Skeletal muscle tissue (tissue), 4 donors: Measurements from ENCODE around the gene SLCO1A2. TPM values are rescaled to one million over a fixed set of nuclear protein-coding genes. Genes with fewer than 3 reads are reported as not detected.

Source experiments
- H3K27ac ChIP-seq: one replicate; pipeline ENCODE4 v1.7.0; 2013; ENCODE audit warnings: mild to moderate bottlenecking, low read depth, low read length, inconsistent platforms
- H3K27me3 ChIP-seq, 3 donors: one replicate each; pipeline ENCODE4 v1.7.0; 2013; ENCODE audit warnings: low read length in 3 of 3; ENCODE audit not compliant: control insufficient read depth in 3 of 3, insufficient read depth in 3 of 3
- H3K36me3 ChIP-seq, 3 donors: one replicate each; pipeline ENCODE4 v1.7.0; 2013; ENCODE audit warnings: low read length in 3 of 3; ENCODE audit not compliant: control insufficient read depth in 3 of 3, insufficient read depth in 3 of 3
- H3K4me1 ChIP-seq, 3 donors: one replicate each; pipeline ENCODE4 v1.7.0; 2013; ENCODE audit warnings: low read length in 3 of 3, mild to moderate bottlenecking in 3 of 3; ENCODE audit not compliant: control insufficient read depth in 3 of 3, insufficient read depth in 3 of 3
- H3K4me3 ChIP-seq, 3 donors: one replicate each; pipeline ENCODE4 v1.7.0; 2013; ENCODE audit warnings: low read length in 3 of 3
- H3K9ac ChIP-seq, 3 donors: one replicate each; pipeline ENCODE4 v1.7.0; 2013; ENCODE audit warnings: low read length in 3 of 3, mild to moderate bottlenecking in 3 of 3, moderate library complexity in 2 of 3, low read depth in 1 of 3
- H3K9me3 ChIP-seq, 3 donors: one replicate each; pipeline ENCODE4 v1.7.0; 2013; ENCODE audit warnings: low read length in 3 of 3; ENCODE audit not compliant: control insufficient read depth in 3 of 3
- total RNA-seq: library from RNA; depleted of rRNA; stranded (reverse); fragments of >200 nt; gene quantifications from one replicate; pipeline ENCODE4 v1.2.3, GENCODE V29; 2014
- donor health status: Osteomylitis.

Gene SLCO1A2
- total RNA-seq, 1 donor from 2014 or later, result not detected

GRCh38 chr12:21353487-21353886 lies 18.8 kb upstream of the SLCO1A2 start:
- H3K27ac ChIP-seq, result no peak overlapping the region
- no peaks in the 10 kb centered on the region for H3K27me3 ChIP-seq
- no peaks in the 10 kb centered on the region for H3K36me3 ChIP-seq
- no peaks in the 10 kb centered on the region for H3K9me3 ChIP-seq
- no peak overlapping the region for H3K4me3 ChIP-seq
- no peak overlapping the region for H3K9ac ChIP-seq
- H3K4me1 ChIP-seq, result no peaks in the 10 kb centered on the region

GRCh38 chr12:21350975-21351374 lies 16.3 kb upstream of the SLCO1A2 start:
- Histone ChIP-seq H3K27me3 (no peaks in the 10 kb centered on the region), H3K36me3 (no peaks in the 10 kb centered on the region), H3K4me3 (no peak overlapping the region), H3K9me3 (no peaks in the 10 kb centered on the region), H3K27ac (no peak overlapping the region), H3K9ac (no peak overlapping the region), H3K4me1 (no peaks in the 10 kb centered on the region)

GRCh38 chr12:21346542-21347205 lies 12.0 kb upstream of the SLCO1A2 start:
- no peaks in the 10 kb centered on the region for H3K9me3 ChIP-seq
- no peak overlapping the region for H3K27ac ChIP-seq
- H3K27me3 ChIP-seq, result no peaks in the 10 kb centered on the region
- H3K36me3 ChIP-seq, result no peaks in the 10 kb centered on the region
- no peak overlapping the region for H3K9ac ChIP-seq
- H3K4me1 ChIP-seq, result no peaks in the 10 kb centered on the region
- H3K4me3 ChIP-seq, result no peak overlapping the region

GRCh38 chr12:21343636-21344035 lies 8.9 kb upstream of the SLCO1A2 start:
- H3K9me3 ChIP-seq, result no peaks in the 10 kb centered on the region
- H3K27ac ChIP-seq, result no peak overlapping the region
- H3K4me3 ChIP-seq, result no peak overlapping the region
- no peak overlapping the region for H3K9ac ChIP-seq
- no peaks in the 10 kb centered on the region for H3K4me1 ChIP-seq
- no peaks in the 10 kb centered on the region for H3K36me3 ChIP-seq
- H3K27me3 ChIP-seq, result no peaks in the 10 kb centered on the region

GRCh38 chr12:21341769-21342168 lies 7.1 kb upstream of the SLCO1A2 start:
- Histone ChIP-seq H3K9me3 (no peaks in the 10 kb centered on the region), H3K27me3 (no peaks in the 10 kb centered on the region), H3K4me1 (no peaks in the 10 kb centered on the region), H3K27ac (no peak overlapping the region), H3K36me3 (no peaks in the 10 kb centered on the region), H3K4me3 (no peak overlapping the region), H3K9ac (no peak overlapping the region)

- H3K27me3 ChIP-seq, result no peaks in the 10 kb centered on the region
- no peaks in the 10 kb centered on the region for H3K36me3 ChIP-seq
- H3K27ac ChIP-seq, result no peak overlapping the region
- H3K4me1 ChIP-seq, result no peaks in the 10 kb centered on the region
- no peak overlapping the region for H3K4me3 ChIP-seq
- H3K9ac ChIP-seq, result no peak overlapping the region
- no peaks in the 10 kb centered on the region for H3K9me3 ChIP-seq
Observed at GRCh38 chr12:21340403-21340802, 5.7 kb upstream of the SLCO1A2 start.

- H3K9me3 ChIP-seq, result no peaks in the 10 kb centered on the region
- no peak overlapping the region for H3K27ac ChIP-seq
- no peaks in the 10 kb centered on the region for H3K36me3 ChIP-seq
- no peak overlapping the region for H3K9ac ChIP-seq
- no peaks in the 10 kb centered on the region for H3K4me1 ChIP-seq
- no peak overlapping the region for H3K4me3 ChIP-seq
- H3K27me3 ChIP-seq, result no peaks in the 10 kb centered on the region
Observed at GRCh38 chr12:21339921-21340320, 5.2 kb upstream of the SLCO1A2 start.

- no peaks in the 10 kb centered on the region for H3K36me3 ChIP-seq
- no peak overlapping the region for H3K27ac ChIP-seq
- no peaks in the 10 kb centered on the region for H3K27me3 ChIP-seq
- no peak overlapping the region for H3K4me3 ChIP-seq
- H3K9ac ChIP-seq, result no peak overlapping the region
- H3K9me3 ChIP-seq, result no peaks in the 10 kb centered on the region
- H3K4me1 ChIP-seq, result no peaks in the 10 kb centered on the region
Observed at GRCh38 chr12:21337959-21338744, 3.4 kb upstream of the SLCO1A2 start.

GRCh38 chr12:21337453-21337852 lies 2.7 kb upstream of the SLCO1A2 start:
- Histone ChIP-seq H3K9me3 (no peaks in the 10 kb centered on the region), H3K4me3 (no peak overlapping the region), H3K4me1 (no peaks in the 10 kb centered on the region), H3K36me3 (no peaks in the 10 kb centered on the region), H3K9ac (no peak overlapping the region), H3K27me3 (no peaks in the 10 kb centered on the region), H3K27ac (no peak overlapping the region)

- Histone ChIP-seq H3K27me3 (no peaks in the 10 kb centered on the region), H3K36me3 (no peaks in the 10 kb centered on the region), H3K4me1 (no peaks in the 10 kb centered on the region), H3K9me3 (no peaks in the 10 kb centered on the region), H3K9ac (no peak overlapping the region), H3K4me3 (no peak overlapping the region), H3K27ac (no peak overlapping the region)
Observed at GRCh38 chr12:21336656-21337055, 1.9 kb upstream of the SLCO1A2 start.
